ENCODE measurements around the gene LRIG2. TPM values are rescaled to one million over a fixed set of nuclear protein-coding genes. Genes with fewer than 3 reads are reported as not detected.

LRIG2 gene
- total and polyA plus RNA-seq, 2 of the 13 experiments (the other 11 are each of a cell fraction or from before 2014, with no cell fraction given) = 8.1 to 12.2 TPM

- TF ChIP-seq HMGXB3 (CRISPR knock-in tag; IDR thresholded peaks at IDR 0.05; ENCODE audit: borderline replicate concordance) = no peak
- no peak for TF ChIP-seq ZBTB2 (CRISPR knock-in tag; IDR thresholded peaks at IDR 0.05; ENCODE audit: low read depth)
- no peak for TF ChIP-seq HCFC1 (IDR thresholded peaks at IDR 0.05; ENCODE audit: low read depth, low read length)
- TF ChIP-seq NKX3-1 (CRISPR knock-in tag; IDR thresholded peaks at IDR 0.05) = no peak
- no peak for TF ChIP-seq ZNF709 (CRISPR knock-in tag; IDR thresholded peaks at IDR 0.05)
- TF ChIP-seq ZBTB33 (CRISPR knock-in tag; IDR thresholded peaks at IDR 0.05) = no peak
- TF ChIP-seq ELK4 (CRISPR knock-in tag; IDR thresholded peaks at IDR 0.05; ENCODE audit: borderline replicate concordance) = no peak
- TF ChIP-seq CREB1 (IDR thresholded peaks at IDR 0.05) = no peak
- TF ChIP-seq CREB1 (CRISPR knock-in tag; IDR thresholded peaks at IDR 0.05) = no peak
- TF ChIP-seq REST (IDR thresholded peaks at IDR 0.05; ENCODE audit: borderline replicate concordance in 1 of 2, low read depth in 1 of 2, low read length in 2 of 2) = no peak
- no peak for TF ChIP-seq FOXJ3 (CRISPR knock-in tag; IDR thresholded peaks at IDR 0.05; ENCODE audit: borderline replicate concordance)
- TF ChIP-seq ZNF18 (CRISPR knock-in tag; IDR thresholded peaks at IDR 0.05; ENCODE audit: insufficient replicate concordance) = no peak
- TF ChIP-seq SNAI1 (CRISPR knock-in tag; IDR thresholded peaks at IDR 0.05; ENCODE audit: borderline replicate concordance) = no peak
- TF ChIP-seq SATB2 (CRISPR knock-in tag; IDR thresholded peaks at IDR 0.05) = no peak
These were observed 80.3 kb downstream of the LRIG2 start (continued) for GRCh38 chr1:113153116-113153803.

All from HepG2 (cell line).